ENCODE data around the gene MAPK6.
"Not testable (repeated sequence)": the region's sequence is repeated elsewhere in the genome, so short reads cannot be mapped to it uniquely, and the experiment has no call there.

MAPK6 gene

DNA sequence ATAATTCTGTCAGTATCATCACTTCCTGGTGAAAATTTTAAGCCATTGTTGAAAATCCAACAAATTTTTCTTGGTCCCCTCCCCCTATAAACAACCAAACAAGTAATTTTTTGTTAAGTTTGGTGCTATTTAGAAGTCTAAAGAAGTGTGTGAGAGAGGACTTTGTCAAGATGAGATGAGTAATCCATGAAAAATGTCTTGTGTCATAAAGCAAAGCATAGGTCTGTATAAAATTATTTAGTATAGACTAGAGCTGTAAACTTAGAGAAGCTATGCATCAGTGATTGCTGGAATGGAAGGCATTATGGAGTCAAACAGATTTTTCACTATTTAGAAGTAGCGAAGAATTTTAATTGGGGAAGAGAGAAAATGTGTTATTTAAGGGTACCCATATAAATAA lies 31.4 kb downstream of the MAPK6 start:
- DNase-seq: no peak

DNA sequence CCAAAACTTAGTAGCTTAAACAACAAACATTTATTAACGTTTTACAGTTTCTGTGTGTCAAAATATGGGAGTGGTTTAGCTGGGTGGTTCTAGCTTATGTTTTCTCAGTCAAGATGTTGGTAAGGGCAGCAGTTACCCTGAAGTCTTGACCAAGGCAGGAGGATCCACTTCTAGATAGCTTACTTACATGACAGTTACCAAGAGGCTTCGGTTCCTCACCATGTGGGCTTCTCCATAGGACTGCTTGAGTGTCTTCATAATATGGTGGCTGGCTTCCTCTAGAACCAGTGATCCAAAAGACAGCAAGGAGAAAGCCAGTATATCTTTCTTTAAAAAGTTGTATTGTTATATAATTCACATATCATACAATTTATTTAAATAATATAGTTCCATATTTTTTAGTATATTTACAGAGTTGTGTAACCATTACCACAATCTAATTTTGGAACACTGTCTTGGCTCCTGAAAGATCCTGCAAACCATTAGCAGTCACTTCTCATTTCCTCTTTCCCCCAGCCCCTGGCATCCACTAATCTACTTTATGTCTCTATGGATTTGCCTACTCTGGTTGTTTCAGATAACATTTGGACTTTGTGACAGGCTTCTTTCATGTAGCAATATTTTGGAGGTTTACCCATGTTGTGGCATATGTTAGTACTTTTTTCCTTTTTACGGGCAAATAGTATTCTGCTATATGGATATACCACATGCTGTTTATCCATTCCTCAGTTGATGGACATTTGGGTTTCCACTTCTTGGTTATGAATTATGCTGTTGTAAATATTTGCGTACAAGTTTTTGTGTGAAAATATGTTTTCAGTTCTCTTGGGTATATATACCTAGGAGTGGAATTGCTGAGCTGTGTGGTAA lies 33.3 kb downstream of the MAPK6 start:
- DNase-seq: no peak

- no peak for DNase-seq
Observed at GRCh38 chr15:52054381-52054780, 35.4 kb downstream of the MAPK6 start.

DNA sequence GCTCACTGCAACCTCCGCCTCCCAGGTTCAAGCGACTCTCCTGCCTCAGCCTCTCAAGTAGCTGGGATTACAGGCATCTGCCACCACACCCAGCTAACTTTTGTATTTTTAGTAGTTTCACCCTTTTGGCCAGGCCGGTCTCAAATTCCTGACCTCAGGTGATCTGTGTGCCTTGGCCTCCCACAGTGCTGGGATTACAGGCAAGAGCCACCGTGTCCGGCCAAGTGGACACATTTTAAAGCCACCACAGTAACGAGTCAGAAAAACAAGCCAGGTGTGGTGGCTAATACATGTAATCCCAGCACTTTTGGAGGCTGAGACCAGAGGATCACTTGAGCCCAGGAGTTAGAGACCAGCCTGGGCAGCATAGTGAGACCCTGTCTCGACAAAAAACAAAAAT lies 35.8 kb downstream of the MAPK6 start:
- not testable (repeated sequence) for DNase-seq

DNA sequence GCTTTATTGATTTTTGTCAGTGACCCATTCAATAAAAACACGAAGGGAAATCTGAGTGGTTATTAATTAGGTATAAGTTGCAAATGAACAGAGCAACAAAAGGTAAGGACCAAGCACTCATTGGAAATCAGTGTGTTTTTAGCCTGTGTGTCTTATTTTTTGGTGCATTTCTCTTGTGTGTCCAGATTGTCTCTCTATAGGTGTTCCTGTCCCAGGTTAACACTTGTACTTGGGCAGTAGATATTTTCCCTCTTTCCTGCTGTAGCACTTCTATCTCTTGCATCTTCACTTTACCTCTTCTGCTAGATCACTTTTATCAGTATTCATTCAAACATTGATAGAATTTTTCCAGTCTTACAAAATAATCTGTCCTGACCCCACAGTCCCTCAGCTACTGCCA lies 37.0 kb downstream of the MAPK6 start:
- DNase-seq: no peak

- no peak for DNase-seq
Observed at GRCh38 chr15:52056496-52056895, 37.5 kb downstream of the MAPK6 start.

- no peak for DNase-seq
Observed at GRCh38 chr15:52057996-52058395, 39.0 kb downstream of the MAPK6 start.

- no peak for DNase-seq
Observed at GRCh38 chr15:52060501-52060900, 41.5 kb downstream of the MAPK6 start.

GRCh38 chr15:52066842-52067544 lies 48.0 kb downstream of the MAPK6 start:
- no peak for DNase-seq

DNA sequence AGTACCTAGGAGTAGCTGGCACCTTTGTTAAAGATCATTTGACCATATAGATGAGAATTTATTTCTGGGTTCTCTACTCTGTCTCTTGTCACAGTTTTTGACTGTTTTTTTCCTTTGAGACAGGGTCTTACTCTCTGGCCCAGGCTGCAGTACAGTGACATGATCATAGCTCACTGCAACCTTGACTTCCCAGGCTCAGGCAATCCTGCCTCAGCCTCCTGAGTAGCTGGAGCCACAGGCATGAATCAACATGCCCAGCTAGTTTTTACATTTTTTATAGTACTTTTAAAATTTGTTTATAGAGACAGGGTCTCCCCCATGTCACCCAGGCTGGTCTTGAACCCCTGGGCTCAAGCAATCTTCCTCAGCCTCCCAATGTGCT lies 48.5 kb downstream of the MAPK6 start:
- DNase-seq: no peak

DNA sequence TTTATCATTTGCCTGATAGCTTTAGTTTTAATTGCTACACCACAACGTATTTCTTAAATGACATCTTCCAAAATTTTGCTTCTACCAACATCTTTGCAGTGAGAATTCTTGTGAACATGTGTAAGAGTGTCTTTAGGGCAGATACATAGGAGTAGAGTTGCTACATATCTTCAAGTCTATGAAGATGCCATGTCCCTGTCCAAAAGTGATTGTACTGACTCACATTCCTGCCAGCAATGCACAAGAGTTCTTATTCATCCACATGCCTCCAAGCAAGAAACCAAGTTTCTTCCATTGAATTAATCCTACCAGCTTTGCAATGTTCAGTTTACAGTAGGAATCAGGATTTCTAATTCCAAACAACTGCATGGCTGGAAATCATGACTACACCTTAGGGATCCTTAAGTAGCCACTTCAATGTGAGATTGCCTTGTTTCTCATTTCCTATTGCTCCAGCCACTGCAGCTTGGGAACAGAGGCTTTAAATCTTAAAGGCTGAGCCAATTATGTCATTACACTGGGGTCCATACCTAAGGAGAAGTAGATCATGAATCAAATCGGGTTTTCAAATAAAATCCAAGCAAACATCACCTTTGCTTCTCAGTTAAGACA lies 49.1 kb downstream of the MAPK6 start:
- no peak for DNase-seq

GRCh38 chr15:52069559-52069958 lies 50.5 kb downstream of the MAPK6 start:
- DNase-seq: no peak

DNA sequence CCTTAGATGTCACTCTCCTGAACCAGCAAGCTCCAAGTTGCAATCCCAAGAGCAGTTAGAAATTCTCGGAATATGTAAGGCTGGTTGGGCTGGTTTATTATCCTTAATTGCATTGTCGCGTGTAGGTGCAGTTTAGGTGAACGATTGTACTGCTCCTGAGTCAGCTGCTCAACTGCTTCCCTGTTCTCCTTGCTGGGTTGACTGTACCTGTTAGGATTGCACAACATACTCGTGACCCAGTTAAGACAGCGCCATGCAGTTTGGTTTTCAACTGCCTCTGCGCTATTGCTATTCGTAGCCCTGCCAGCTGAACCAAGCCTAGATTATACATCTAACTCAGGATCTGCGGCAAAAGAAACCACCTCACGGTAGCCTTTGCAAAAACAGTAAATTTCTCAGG lies 52.6 kb downstream of the MAPK6 start:
- DNase-seq: no peak

DNA sequence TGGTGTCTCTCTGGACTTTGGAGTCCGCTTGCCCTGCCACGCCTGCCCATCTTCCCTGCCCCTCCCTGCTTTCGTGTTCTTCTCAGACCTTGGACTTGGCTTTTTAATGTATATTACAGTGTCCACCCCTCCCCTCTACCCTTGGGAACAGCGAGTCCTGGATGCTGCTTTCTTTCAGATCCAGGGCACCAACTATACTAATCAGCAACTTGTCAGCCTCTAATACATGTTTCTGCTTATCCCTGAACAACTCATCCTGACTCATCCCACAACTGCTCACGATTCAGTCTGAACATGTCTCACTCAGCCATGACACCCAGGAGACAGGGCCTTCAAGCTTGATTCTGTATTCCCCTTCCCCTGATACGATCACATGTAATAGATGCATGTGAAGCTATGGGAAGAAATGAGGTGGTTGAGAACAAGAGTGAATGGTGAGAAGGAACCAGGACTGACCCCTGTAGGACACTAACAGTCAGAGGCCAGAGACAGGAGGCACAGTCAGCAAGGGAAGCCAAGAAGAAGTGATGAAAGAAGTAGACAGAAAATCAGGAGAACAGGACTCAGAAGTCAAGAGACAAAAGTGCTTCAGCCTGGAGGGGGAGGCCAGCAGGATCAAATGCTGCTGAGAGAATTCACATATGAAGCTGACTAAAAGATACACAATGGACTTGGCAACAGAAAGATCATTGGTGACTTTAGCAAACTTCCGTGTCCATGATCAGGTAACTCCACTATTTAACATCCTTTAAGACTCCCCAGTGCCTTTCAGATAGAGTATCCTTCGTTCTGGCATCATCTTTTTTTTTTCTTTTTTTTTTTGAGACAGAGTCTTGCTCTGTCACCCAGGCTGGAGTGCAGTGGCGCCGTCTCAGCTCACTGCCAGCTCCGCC lies 58.1 kb downstream of the MAPK6 start:
- no peak for DNase-seq

DNA sequence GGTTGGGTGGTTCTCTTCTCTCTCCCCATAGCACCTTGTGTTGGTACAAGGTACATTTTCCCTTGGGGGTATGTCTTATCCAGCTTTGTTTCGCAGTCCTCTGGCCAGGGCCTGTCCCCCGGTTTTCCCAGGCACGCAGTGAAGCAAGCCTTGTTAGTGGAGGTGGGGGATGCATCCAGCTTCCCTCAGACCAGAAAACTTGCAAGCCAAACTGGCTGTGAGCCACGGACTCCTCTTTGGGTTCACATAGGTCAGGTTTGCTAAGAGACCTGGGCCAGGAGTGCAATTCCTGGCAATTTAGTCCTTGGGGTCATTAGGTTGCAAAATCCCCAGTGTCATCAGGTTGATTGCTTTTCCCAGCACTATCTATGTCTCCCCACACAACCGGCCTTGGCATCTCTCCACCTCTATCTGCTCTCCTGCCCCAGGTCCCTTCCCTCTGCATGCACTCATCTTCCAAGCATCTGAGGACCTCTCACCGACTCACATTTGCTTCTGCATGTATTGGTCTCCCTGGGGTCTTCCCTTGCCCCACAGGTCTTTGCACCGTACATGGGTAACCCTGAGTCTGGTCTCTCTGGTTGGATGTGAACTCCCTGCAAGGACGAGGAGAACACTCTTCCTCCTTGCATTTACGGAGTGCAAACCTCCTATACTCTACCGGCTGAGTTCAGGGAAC lies 59.3 kb downstream of the MAPK6 start:
- DNase-seq: no peak

GRCh38 chr15:52078876-52079700 lies 60.1 kb downstream of the MAPK6 start:
- peak; percentile 76 to 82 for DNase-seq

- no peak for DNase-seq
Observed at GRCh38 chr15:52080031-52080430, 61.0 kb downstream of the MAPK6 start.

GRCh38 chr15:52080706-52081392 lies 61.8 kb downstream of the MAPK6 start:
- DNase-seq: no peak

DNA sequence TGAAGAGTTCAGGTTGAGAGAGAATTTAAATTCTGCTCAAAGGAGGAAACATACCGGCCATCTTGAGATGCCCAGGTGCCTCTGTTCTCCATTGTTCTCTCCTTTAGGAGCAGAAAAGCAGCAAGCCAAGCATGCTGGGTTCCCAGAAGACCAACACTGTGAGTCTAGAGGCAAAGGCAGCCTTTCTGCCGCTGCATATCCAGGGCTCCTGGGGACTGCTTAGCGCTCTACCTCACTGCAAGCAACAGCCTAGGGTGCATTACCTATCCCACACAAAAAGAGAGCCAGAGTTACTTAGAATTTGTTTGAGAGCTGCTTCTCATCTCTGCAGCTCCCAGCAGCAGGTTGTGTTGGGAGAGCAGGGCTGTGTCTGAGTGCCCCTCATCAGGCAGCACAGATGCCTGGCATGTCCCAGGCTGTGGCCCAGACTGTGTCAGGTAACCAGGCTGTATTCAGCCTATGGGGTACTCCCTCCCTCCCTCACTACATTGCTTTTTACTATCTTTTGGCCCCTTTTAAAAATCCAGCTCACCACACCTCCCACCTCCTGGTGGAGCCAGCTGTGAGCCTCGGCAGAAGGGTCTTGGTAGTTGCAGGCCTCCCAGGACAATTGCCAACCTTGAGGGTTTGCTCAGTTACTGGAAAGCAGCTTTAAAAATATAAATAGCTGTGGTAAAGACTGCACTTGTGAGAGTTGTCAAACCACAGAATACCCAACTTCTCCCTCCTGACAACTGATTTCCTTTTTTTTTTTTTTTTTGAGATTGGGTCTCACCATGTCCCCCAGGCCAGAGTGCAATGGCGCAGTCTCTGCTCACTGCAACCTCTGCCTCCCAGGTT lies 63.4 kb downstream of the MAPK6 start:
- no peak for DNase-seq

GRCh38 chr15:52083037-52083359 lies 64.0 kb downstream of the MAPK6 start:
- DNase-seq: not testable (repeated sequence)
